ENCODE measurements around the gene NTRK3. TPM values are rescaled to one million over a fixed set of nuclear protein-coding genes. Genes with fewer than 3 reads are reported as not detected.
A peak's percentile ranks its signal among the peaks of the same experiment; 100 is the strongest.

Gene NTRK3
- total RNA-seq, 1 donor from 2014 or later: 3.5 TPM

DNA sequence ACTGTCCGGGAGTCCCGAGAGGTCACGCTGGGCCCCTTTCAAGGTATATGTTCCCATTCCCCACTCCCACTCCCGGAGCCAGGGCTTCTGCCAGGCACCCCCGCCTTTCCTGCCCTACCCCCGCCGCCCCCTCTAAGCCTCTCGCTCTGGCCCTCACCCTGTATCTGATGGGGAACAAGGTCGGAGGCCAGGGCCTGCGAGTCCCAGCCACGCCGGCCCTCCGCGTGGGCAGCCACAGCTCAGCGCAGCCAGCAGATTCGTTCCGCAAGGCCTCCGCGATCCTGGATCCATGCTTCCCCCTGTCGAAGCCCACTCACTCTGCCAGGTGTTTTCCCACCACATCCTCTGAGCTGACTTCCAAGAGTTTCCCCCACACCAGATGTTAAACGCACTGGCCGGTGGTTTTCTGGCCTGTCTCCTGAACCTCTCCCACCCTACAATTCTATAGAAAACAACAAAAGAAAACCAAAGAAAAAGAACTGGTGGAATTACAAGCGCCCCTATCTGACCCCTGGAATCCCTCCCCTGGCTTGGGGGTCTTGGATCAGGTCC, 303.7 kb downstream of the NTRK3 start:
- H3K9me3 ChIP-seq: no peaks in the 10 kb centered on the region
- DNase-seq: no peak
- intact Hi-C loops (cut with DNase I): no loop called here
- H3K27ac ChIP-seq: no peak overlapping the region
- no peak for ATAC-seq
- H3K36me3 ChIP-seq: no peaks in the 10 kb centered on the region
- H3K4me3 ChIP-seq: no peak overlapping the region
- H3K27me3 ChIP-seq (ENCODE audit: low read depth): no peaks in the 10 kb centered on the region
- no peak for TF ChIP-seq CTCF (IDR thresholded peaks at IDR 0.05)
- H3K4me1 ChIP-seq: no peaks in the 10 kb centered on the region

DNA sequence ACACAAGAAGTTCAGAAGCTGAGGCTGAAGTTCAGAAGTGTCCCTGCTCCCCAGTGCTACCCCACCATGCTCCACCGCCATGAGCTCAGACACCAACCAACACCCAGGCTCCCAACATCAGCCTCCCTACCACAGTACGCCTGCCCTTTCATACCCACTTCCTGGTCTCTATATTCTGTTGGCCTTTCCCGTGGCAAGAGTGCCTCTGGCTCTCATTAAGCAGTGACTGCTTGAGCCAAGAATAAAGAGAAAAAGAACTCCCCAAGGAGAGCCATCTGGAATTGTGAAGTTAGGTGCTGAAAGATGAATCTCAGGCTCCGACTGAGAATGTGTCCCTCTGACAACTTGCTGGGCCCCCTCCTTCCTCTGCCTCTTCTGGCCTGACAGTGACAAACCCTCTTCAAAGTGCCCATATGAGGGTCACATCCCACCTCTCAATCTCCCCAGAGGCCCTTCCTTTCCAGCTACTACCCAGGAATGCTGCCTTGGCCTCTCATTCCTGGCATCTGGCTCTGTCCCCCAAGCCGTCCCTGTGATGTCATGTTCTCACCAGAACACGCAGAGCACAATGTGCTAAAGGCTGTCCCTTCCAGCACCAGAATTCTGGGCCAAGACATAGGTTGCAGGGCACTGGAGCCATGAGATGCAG, 306.8 kb downstream of the NTRK3 start:
- Histone ChIP-seq H3K36me3 (no peaks in the 10 kb centered on the region), H3K4me1 (no peaks in the 10 kb centered on the region), H3K27me3 (ENCODE audit: low read depth) (no peaks in the 10 kb centered on the region), H3K27ac (peak overlapping the region; percentile 69), H3K4me3 (no peak overlapping the region), H3K9me3 (no peaks in the 10 kb centered on the region)
- intact Hi-C loops (cut with DNase I): no loop called here
- no peak for TF ChIP-seq CTCF (IDR thresholded peaks at IDR 0.05)
- DNase-seq: no peak
- peak; percentile 51 to 54 for ATAC-seq

DNA sequence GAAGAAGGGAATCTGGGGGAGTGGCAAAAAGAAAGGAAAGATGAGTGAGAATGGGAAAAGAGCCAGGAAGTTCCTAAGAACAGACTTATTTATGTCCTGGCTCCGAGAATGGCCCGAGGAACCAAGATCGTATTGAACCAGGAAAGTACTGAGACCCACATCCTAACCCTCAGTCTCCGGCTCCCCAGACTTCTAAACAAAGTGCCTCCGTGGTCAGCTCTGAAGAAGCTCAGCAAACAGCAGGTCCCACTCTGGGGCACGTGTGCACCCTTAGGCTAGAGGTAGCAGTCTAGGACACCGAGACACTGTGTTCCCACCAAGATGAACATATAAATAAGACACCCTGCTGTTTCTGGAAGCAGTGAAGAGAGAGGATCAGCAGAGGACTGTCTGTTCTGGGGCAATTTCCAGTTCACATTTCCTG, 307.4 kb downstream of the NTRK3 start:
- no peak for TF ChIP-seq CTCF (IDR thresholded peaks at IDR 0.05)
- peak; percentile 50 to 71 for ATAC-seq
- H3K4me1 ChIP-seq: no peaks in the 10 kb centered on the region
- H3K9me3 ChIP-seq: no peaks in the 10 kb centered on the region
- H3K27me3 ChIP-seq (ENCODE audit: low read depth): peaks cover 4% of the 10 kb centered on the region
- intact Hi-C loops (cut with DNase I): no loop called here
- no peaks in the 10 kb centered on the region for H3K36me3 ChIP-seq
- no peak for DNase-seq
- H3K27ac ChIP-seq: peak overlapping the region; percentile 69
- H3K4me3 ChIP-seq: no peak overlapping the region

DNA sequence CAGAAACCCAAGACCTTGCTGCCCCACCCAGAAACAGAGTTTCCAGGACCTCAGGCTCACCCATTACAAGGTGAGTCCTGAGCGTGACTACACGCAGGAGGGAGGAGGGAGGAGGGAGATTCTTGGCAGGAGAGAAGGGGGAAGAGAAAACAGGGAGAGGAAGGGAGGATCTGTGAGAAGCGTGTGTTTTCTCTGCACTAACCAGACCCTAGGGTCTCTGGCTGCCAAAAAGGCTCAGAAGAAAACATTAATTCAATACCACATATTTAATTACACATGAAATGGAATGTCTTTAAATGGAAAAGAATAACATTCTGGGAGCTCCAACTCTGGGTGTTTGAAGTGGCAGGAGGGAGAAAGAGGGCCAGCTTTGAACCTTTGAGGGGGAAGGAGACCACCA, 309.0 kb downstream of the NTRK3 start:
- Histone ChIP-seq H3K4me1 (no peaks in the 10 kb centered on the region), H3K9me3 (no peaks in the 10 kb centered on the region), H3K27ac (no peak overlapping the region), H3K27me3 (ENCODE audit: low read depth) (peaks cover 4% of the 10 kb centered on the region), H3K4me3 (no peak overlapping the region), H3K36me3 (no peaks in the 10 kb centered on the region)
- TF ChIP-seq CTCF (IDR thresholded peaks at IDR 0.05): no peak
- DNase-seq (no peak), ATAC-seq (no peak)
- intact Hi-C loops (cut with DNase I): no loop called here

GRCh38 chr15:87945246-87945645, 311.3 kb downstream of the NTRK3 start:
- Histone ChIP-seq H3K27ac (peak overlapping the region; percentile 18), H3K4me3 (no peak overlapping the region), H3K4me1 (no peaks in the 10 kb centered on the region), H3K9me3 (no peaks in the 10 kb centered on the region), H3K27me3 (ENCODE audit: low read depth) (peaks cover 4% of the 10 kb centered on the region), H3K36me3 (no peaks in the 10 kb centered on the region)
- intact Hi-C loops (cut with DNase I): no loop called here
- ATAC-seq (no peak), DNase-seq (no peak)
- no peak for TF ChIP-seq CTCF (IDR thresholded peaks at IDR 0.05)

Measured in lower lobe of right lung (tissue), 2 donors.